Colonic mucosa (tissue), 4 donors: ENCODE data around the gene FMR1. TPM values are rescaled to one million over a fixed set of nuclear protein-coding genes. Genes with fewer than 3 reads are reported as not detected.

ENCODE experiments used
- DNase-seq: peaks from one replicate; pipeline ENCODE4 v3.0.0-alpha.2; 2020
- H3K27ac ChIP-seq: fragments of 200-600 bp; one replicate; pipeline ENCODE4 v1.8.0; 2021
- H3K27me3 ChIP-seq: fragments of 200-600 bp; one replicate; pipeline ENCODE4 v1.8.0; 2021
- H3K36me3 ChIP-seq: fragments of 200-600 bp; one replicate; pipeline ENCODE4 v1.8.0; 2021
- H3K4me1 ChIP-seq: fragments of 200-600 bp; one replicate; pipeline ENCODE4 v1.8.0; 2021; ENCODE audit warnings: mild to moderate bottlenecking
- H3K4me3 ChIP-seq: fragments of 200-600 bp; one replicate; pipeline ENCODE4 v1.8.0; 2021
- H3K9ac ChIP-seq, 2 donors: one replicate each; pipeline ENCODE4 v1.7.0; 2013; ENCODE audit warnings: control low read depth in 2 of 2, low read depth in 2 of 2, low read length in 2 of 2
- H3K9me3 ChIP-seq: fragments of 200-600 bp; one replicate; pipeline ENCODE4 v1.8.0; 2021
- CTCF ChIP-seq: fragments of 200-600 bp; IDR thresholded peaks from one replicate; pipeline ENCODE4 v1.8.0; 2022; ENCODE audit warnings: antibody characterized with exemption, mild to moderate bottlenecking
- intact Hi-C: fragments of 100-400 bp; cut with DNase I; formaldehyde crosslinking; loops from one replicate; pipeline ENCODE4 v1.14.1; 2022
- total RNA-seq, 2 donors: library from RNA; stranded (reverse); fragmentation: NEBNext Ultra II Directional in 1 of 2; extraction: Animal tissue kit (Norgen Biotek cat#: 25700) in 1 of 2; gene quantifications; one replicate each; pipeline ENCODE4 v1.2.1, GENCODE V29; 2021
- donor health status: healthy.
- donor health status: DM: no; HTN: no; CAD: no.
- donor health status: DM: no; HTN: no; CAD: no.

Gene FMR1
- total RNA-seq, 2 donors from 2014 or later, result 39.3 to 45.0 TPM

DNA sequence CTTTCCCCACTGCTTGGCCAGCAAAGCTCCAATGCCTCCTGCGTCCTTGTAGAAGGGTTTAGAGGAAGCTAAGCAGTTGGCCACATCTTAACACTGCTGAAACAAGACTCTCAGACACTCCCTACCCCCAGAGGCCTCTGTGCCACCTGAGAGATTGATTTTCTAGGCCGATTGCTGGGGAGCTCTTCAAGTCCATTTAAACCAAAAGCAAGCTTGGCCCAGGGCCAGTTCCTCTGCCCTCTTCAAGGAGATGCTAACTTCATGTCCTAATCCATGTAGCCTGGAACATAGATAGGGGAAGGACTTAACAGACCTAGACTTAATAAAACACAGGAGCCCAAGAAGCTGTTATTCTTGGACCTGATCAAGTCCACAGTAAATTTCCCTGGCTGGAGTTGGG lies 42.3 kb downstream of the FMR1 start:
- no peak overlapping the region for H3K27ac ChIP-seq
- no peaks in the 10 kb centered on the region for H3K4me1 ChIP-seq
- H3K4me3 ChIP-seq, result no peak overlapping the region
- DNase-seq, result no peak
- H3K36me3 ChIP-seq, result no peaks in the 10 kb centered on the region
- no peaks in the 10 kb centered on the region for H3K27me3 ChIP-seq
- no peak for TF ChIP-seq CTCF
- no peaks in the 10 kb centered on the region for H3K9me3 ChIP-seq
- intact Hi-C loops, result no loop called here
- H3K9ac ChIP-seq, result no peak overlapping the region

- Histone ChIP-seq H3K9me3 (no peaks in the 10 kb centered on the region), H3K4me3 (no peak overlapping the region), H3K4me1 (no peaks in the 10 kb centered on the region), H3K27me3 (no peaks in the 10 kb centered on the region), H3K36me3 (no peaks in the 10 kb centered on the region), H3K9ac (no peak overlapping the region), H3K27ac (no peak overlapping the region)
- no peak for TF ChIP-seq CTCF
- intact Hi-C loops, result no loop called here
- no peak for DNase-seq
Observed at GRCh38 chrX:147957291-147957690, 45.6 kb downstream of the FMR1 start.

DNA sequence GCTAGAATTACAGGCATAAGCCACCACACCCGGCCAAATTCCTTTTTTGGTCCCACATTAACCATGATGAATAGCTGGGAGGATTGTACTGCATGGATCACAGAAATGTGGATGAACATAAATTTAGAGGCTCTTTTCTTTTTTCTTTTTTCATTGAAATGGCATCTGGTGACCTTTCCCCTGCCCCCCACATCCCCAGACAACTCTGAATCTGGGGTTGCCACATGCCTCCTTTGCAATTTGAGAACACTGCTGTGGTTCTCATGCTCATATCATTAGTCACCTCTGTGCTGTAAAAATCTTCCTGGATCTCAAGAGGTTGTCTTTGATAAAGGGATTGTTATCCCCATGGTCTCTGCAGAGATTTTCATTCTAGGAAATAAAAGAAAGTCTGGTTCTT lies 46.6 kb downstream of the FMR1 start:
- no peaks in the 10 kb centered on the region for H3K4me1 ChIP-seq
- H3K27me3 ChIP-seq, result no peaks in the 10 kb centered on the region
- H3K36me3 ChIP-seq, result no peaks in the 10 kb centered on the region
- H3K4me3 ChIP-seq, result no peak overlapping the region
- intact Hi-C loops, result no loop called here
- no peak overlapping the region for H3K27ac ChIP-seq
- no peak overlapping the region for H3K9ac ChIP-seq
- H3K9me3 ChIP-seq, result no peaks in the 10 kb centered on the region
- DNase-seq, result no peak
- no peak for TF ChIP-seq CTCF

- H3K4me3 ChIP-seq, result no peak overlapping the region
- intact Hi-C loops, result no loop called here
- DNase-seq, result no peak
- no peaks in the 10 kb centered on the region for H3K4me1 ChIP-seq
- no peaks in the 10 kb centered on the region for H3K9me3 ChIP-seq
- no peaks in the 10 kb centered on the region for H3K36me3 ChIP-seq
- no peak overlapping the region for H3K27ac ChIP-seq
- no peak for TF ChIP-seq CTCF
- H3K27me3 ChIP-seq, result no peaks in the 10 kb centered on the region
- H3K9ac ChIP-seq, result no peak overlapping the region
Observed at GRCh38 chrX:147960722-147961121, 49.0 kb downstream of the FMR1 start.

DNA sequence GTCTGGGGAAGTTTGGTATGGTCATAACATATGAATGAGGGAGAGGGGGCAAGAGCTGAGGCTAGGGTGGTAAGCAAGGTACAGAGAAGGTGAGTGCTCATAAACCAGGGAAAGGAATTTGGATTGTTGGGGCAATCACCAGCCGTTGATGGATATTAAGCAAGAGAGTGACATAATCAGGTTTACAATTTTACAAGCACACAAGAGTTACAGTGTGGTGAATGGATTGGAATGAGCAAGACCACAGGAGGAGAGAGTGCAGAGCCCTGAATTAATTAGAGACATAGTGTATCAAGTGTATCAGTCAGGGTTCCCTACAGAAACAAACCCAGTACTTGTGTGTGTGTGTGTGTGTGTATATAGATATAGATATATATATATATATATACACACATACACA lies 50.8 kb downstream of the FMR1 start:
- Histone ChIP-seq H3K4me3 (no peak overlapping the region), H3K9me3 (no peaks in the 10 kb centered on the region), H3K27ac (no peak overlapping the region), H3K27me3 (no peaks in the 10 kb centered on the region), H3K9ac (no peak overlapping the region), H3K4me1 (no peaks in the 10 kb centered on the region), H3K36me3 (no peaks in the 10 kb centered on the region)
- DNase-seq, result no peak
- TF ChIP-seq CTCF, result no peak
- intact Hi-C loops, result no loop called here

DNA sequence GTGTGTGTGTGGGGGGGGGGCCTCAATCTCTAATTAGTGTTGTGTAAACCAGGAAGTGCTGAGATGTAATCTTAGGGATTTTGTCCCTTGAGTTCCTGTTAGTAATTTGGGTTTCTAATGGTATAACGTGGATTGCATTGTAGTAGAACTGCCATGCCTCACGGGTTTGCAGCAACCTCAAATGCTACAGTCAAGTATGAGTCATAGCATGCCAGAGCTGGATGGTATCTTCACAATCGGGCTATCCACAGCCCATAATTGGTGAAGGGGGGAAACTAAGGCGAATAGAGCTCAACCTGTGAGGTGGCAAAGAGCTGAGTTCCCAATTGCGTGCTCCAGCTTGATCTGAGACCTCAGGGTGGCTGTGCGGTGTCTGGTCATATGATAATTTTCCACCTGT lies 67.2 kb downstream of the FMR1 start:
- Histone ChIP-seq H3K27me3 (no peaks in the 10 kb centered on the region), H3K4me1 (no peaks in the 10 kb centered on the region), H3K36me3 (no peaks in the 10 kb centered on the region), H3K4me3 (no peak overlapping the region), H3K9ac (no peak overlapping the region), H3K9me3 (no peaks in the 10 kb centered on the region), H3K27ac (no peak overlapping the region)
- intact Hi-C loops, result no loop called here
- TF ChIP-seq CTCF, result no peak
- DNase-seq, result no peak
